Measurements from ENCODE around the gene AGER. TPM values are rescaled to one million over a fixed set of nuclear protein-coding genes. Genes with fewer than 3 reads are reported as not detected.
A peak's percentile ranks its signal among the peaks of the same experiment; 100 is the strongest.

AGER gene
- 1 to 10 TPM; 3.5 to 8.3 TPM for polyA plus RNA-seq

- Histone ChIP-seq H3K27ac (ENCODE audit: low read depth in 2 of 2, low read length in 1 of 2) (peak within 1 kb of the TSS in 1 of 2 donors; percentile 78), H3K4me3 (ENCODE audit: low read depth in 1 of 2, low read length in 2 of 2) (no peak within 1 kb of the TSS), H3K9me3 (ENCODE audit: control insufficient read depth in 2 of 2, insufficient read depth in 1 of 2, low read depth in 1 of 2, low read length in 1 of 2) (no peaks in the 10 kb centered on the region), H3K27me3 (ENCODE audit: control insufficient read depth in 1 of 2, insufficient read depth in 2 of 2, low read length in 2 of 2) (no peaks in the 10 kb centered on the region), H3K4me1 (ENCODE audit: control insufficient read depth in 2 of 2, insufficient read depth in 2 of 2, low read length in 1 of 2) (peaks cover 5 to 7% of the 10 kb centered on the region in 2 donors), H3K36me3 (ENCODE audit: control insufficient read depth in 2 of 2, insufficient read depth in 2 of 2, low read length in 1 of 2) (peaks cover 8 to 13% of the 10 kb centered on the region in 2 donors)
- WGBS, 2 donors = 72 to 77% methylated on average over 6 of the region's 6 CpGs
Measured at GRCh38 chr6:32184084-32184640, at the start of gene AGER. TSS of gene AGER (minus strand) at chr6:32184253. CDS start at chr6:32184222, 31 bp downstream.

GRCh38 chr6:32226434-32226833 lies 42.4 kb upstream of the AGER start:
- H3K4me3 ChIP-seq (ENCODE audit: low read depth in 1 of 2, low read length in 2 of 2) = no peak overlapping the region
- H3K9me3 ChIP-seq (ENCODE audit: control insufficient read depth in 2 of 2, insufficient read depth in 1 of 2, low read depth in 1 of 2, low read length in 1 of 2) = no peaks in the 10 kb centered on the region
- H3K4me1 ChIP-seq (ENCODE audit: control insufficient read depth in 2 of 2, insufficient read depth in 2 of 2, low read length in 1 of 2) = peaks cover 0 to 9% of the 10 kb centered on the region in 2 donors
- no peak overlapping the region for H3K27ac ChIP-seq (ENCODE audit: low read depth in 2 of 2, low read length in 1 of 2)
- H3K36me3 ChIP-seq (ENCODE audit: control insufficient read depth in 2 of 2, insufficient read depth in 2 of 2, low read length in 1 of 2) = no peaks in the 10 kb centered on the region
- H3K27me3 ChIP-seq (ENCODE audit: control insufficient read depth in 1 of 2, insufficient read depth in 2 of 2, low read length in 2 of 2) = no peaks in the 10 kb centered on the region
- 86 to 91% methylated on average over 7 of the region's 7 CpGs for WGBS, 2 donors

- WGBS, 2 donors = 82 to 88% methylated on average over 2 of the region's 2 CpGs
Measured at GRCh38 chr6:32224696-32225095, 40.6 kb upstream of the AGER start.

GRCh38 chr6:32223258-32224235 lies 39.5 kb upstream of the AGER start, which contains the start of gene NOTCH4:
TSS of gene NOTCH4 (minus strand) at chr6:32224067. CDS start at chr6:32223928, 139 bp downstream.
- peak within 1 kb of the TSS in 1 of 2 donors; percentile 58 for H3K27ac ChIP-seq (ENCODE audit: low read depth in 2 of 2, low read length in 1 of 2)

More at GRCh38 chr6:32224696-32225095, 40.6 kb upstream of the AGER start:
- Histone ChIP-seq H3K9me3 (ENCODE audit: control insufficient read depth in 2 of 2, insufficient read depth in 1 of 2, low read depth in 1 of 2, low read length in 1 of 2) (no peaks in the 10 kb centered on the region), H3K27me3 (ENCODE audit: control insufficient read depth in 1 of 2, insufficient read depth in 2 of 2, low read length in 2 of 2) (no peaks in the 10 kb centered on the region), H3K4me1 (ENCODE audit: control insufficient read depth in 2 of 2, insufficient read depth in 2 of 2, low read length in 1 of 2) (peaks cover 0 to 9% of the 10 kb centered on the region in 2 donors), H3K4me3 (ENCODE audit: low read depth in 1 of 2, low read length in 2 of 2) (no peak overlapping the region), H3K27ac (ENCODE audit: low read depth in 2 of 2, low read length in 1 of 2) (no peak overlapping the region), H3K36me3 (ENCODE audit: control insufficient read depth in 2 of 2, insufficient read depth in 2 of 2, low read length in 1 of 2) (no peaks in the 10 kb centered on the region)

GRCh38 chr6:32222333-32223230 lies 38.5 kb upstream of the AGER start:
- peak overlapping the region in 1 of 2 donors; percentile 58 for H3K27ac ChIP-seq (ENCODE audit: low read depth in 2 of 2, low read length in 1 of 2)
- H3K36me3 ChIP-seq (ENCODE audit: control insufficient read depth in 2 of 2, insufficient read depth in 2 of 2, low read length in 1 of 2) = no peaks in the 10 kb centered on the region
- peaks cover 0 to 9% of the 10 kb centered on the region in 2 donors for H3K4me1 ChIP-seq (ENCODE audit: control insufficient read depth in 2 of 2, insufficient read depth in 2 of 2, low read length in 1 of 2)
- no peaks in the 10 kb centered on the region for H3K27me3 ChIP-seq (ENCODE audit: control insufficient read depth in 1 of 2, insufficient read depth in 2 of 2, low read length in 2 of 2)
- no peak overlapping the region for H3K4me3 ChIP-seq (ENCODE audit: low read depth in 1 of 2, low read length in 2 of 2)
- H3K9me3 ChIP-seq (ENCODE audit: control insufficient read depth in 2 of 2, insufficient read depth in 1 of 2, low read depth in 1 of 2, low read length in 1 of 2) = no peaks in the 10 kb centered on the region
- whole genome bisulfite sequencing, 2 donors = 57 to 61% methylated on average over 8 of the region's 8 CpGs

More at GRCh38 chr6:32223258-32224235, 39.5 kb upstream of the AGER start, which contains the start of gene NOTCH4:
- Histone ChIP-seq H3K4me1 (ENCODE audit: control insufficient read depth in 2 of 2, insufficient read depth in 2 of 2, low read length in 1 of 2) (peaks cover 0 to 9% of the 10 kb centered on the region in 2 donors), H3K36me3 (ENCODE audit: control insufficient read depth in 2 of 2, insufficient read depth in 2 of 2, low read length in 1 of 2) (no peaks in the 10 kb centered on the region), H3K27me3 (ENCODE audit: control insufficient read depth in 1 of 2, insufficient read depth in 2 of 2, low read length in 2 of 2) (no peaks in the 10 kb centered on the region), H3K9me3 (ENCODE audit: control insufficient read depth in 2 of 2, insufficient read depth in 1 of 2, low read depth in 1 of 2, low read length in 1 of 2) (no peaks in the 10 kb centered on the region), H3K4me3 (ENCODE audit: low read depth in 1 of 2, low read length in 2 of 2) (peak within 1 kb of the TSS in 1 of 2 donors; percentile 30)
- 32 to 46% methylated on average over 20 of the region's 20 CpGs for WGBS, 2 donors

GRCh38 chr6:32220021-32220420 lies 36.0 kb upstream of the AGER start:
- H3K4me3 ChIP-seq (ENCODE audit: low read depth in 1 of 2, low read length in 2 of 2) = no peak overlapping the region
- H3K36me3 ChIP-seq (ENCODE audit: control insufficient read depth in 2 of 2, insufficient read depth in 2 of 2, low read length in 1 of 2) = no peaks in the 10 kb centered on the region
- 73 to 85% methylated on average over 4 of the region's 4 CpGs for WGBS, 2 donors
- H3K27me3 ChIP-seq (ENCODE audit: control insufficient read depth in 1 of 2, insufficient read depth in 2 of 2, low read length in 2 of 2) = no peaks in the 10 kb centered on the region
- H3K9me3 ChIP-seq (ENCODE audit: control insufficient read depth in 2 of 2, insufficient read depth in 1 of 2, low read depth in 1 of 2, low read length in 1 of 2) = no peaks in the 10 kb centered on the region
- H3K4me1 ChIP-seq (ENCODE audit: control insufficient read depth in 2 of 2, insufficient read depth in 2 of 2, low read length in 1 of 2) = peaks cover 0 to 9% of the 10 kb centered on the region in 2 donors
- H3K27ac ChIP-seq (ENCODE audit: low read depth in 2 of 2, low read length in 1 of 2) = no peak overlapping the region

- H3K9me3 ChIP-seq (ENCODE audit: control insufficient read depth in 2 of 2, insufficient read depth in 1 of 2, low read depth in 1 of 2, low read length in 1 of 2) = no peaks in the 10 kb centered on the region
- H3K27me3 ChIP-seq (ENCODE audit: control insufficient read depth in 1 of 2, insufficient read depth in 2 of 2, low read length in 2 of 2) = no peaks in the 10 kb centered on the region
- H3K36me3 ChIP-seq (ENCODE audit: control insufficient read depth in 2 of 2, insufficient read depth in 2 of 2, low read length in 1 of 2) = no peaks in the 10 kb centered on the region
- no peak overlapping the region for H3K4me3 ChIP-seq (ENCODE audit: low read depth in 1 of 2, low read length in 2 of 2)
- 78 to 83% methylated on average over 7 of the region's 7 CpGs for WGBS, 2 donors
- no peak overlapping the region for H3K27ac ChIP-seq (ENCODE audit: low read depth in 2 of 2, low read length in 1 of 2)
- H3K4me1 ChIP-seq (ENCODE audit: control insufficient read depth in 2 of 2, insufficient read depth in 2 of 2, low read length in 1 of 2) = peaks cover 0 to 4% of the 10 kb centered on the region in 2 donors
Measured at GRCh38 chr6:32218167-32218566, 34.1 kb upstream of the AGER start.

- no peaks in the 10 kb centered on the region for H3K27me3 ChIP-seq (ENCODE audit: control insufficient read depth in 1 of 2, insufficient read depth in 2 of 2, low read length in 2 of 2)
- H3K9me3 ChIP-seq (ENCODE audit: control insufficient read depth in 2 of 2, insufficient read depth in 1 of 2, low read depth in 1 of 2, low read length in 1 of 2) = no peaks in the 10 kb centered on the region
- no peaks in the 10 kb centered on the region for H3K4me1 ChIP-seq (ENCODE audit: control insufficient read depth in 2 of 2, insufficient read depth in 2 of 2, low read length in 1 of 2)
- WGBS, 2 donors = 91 to 93% methylated on average over 11 of the region's 11 CpGs
- H3K4me3 ChIP-seq (ENCODE audit: low read depth in 1 of 2, low read length in 2 of 2) = no peak overlapping the region
- no peaks in the 10 kb centered on the region for H3K36me3 ChIP-seq (ENCODE audit: control insufficient read depth in 2 of 2, insufficient read depth in 2 of 2, low read length in 1 of 2)
- H3K27ac ChIP-seq (ENCODE audit: low read depth in 2 of 2, low read length in 1 of 2) = no peak overlapping the region
Measured at GRCh38 chr6:32216998-32217397, 32.9 kb upstream of the AGER start.

- no peaks in the 10 kb centered on the region for H3K4me1 ChIP-seq (ENCODE audit: control insufficient read depth in 2 of 2, insufficient read depth in 2 of 2, low read length in 1 of 2)
- no peak overlapping the region for H3K4me3 ChIP-seq (ENCODE audit: low read depth in 1 of 2, low read length in 2 of 2)
- 87 to 91% methylated on average over 10 of the region's 10 CpGs for WGBS, 2 donors
- no peaks in the 10 kb centered on the region for H3K27me3 ChIP-seq (ENCODE audit: control insufficient read depth in 1 of 2, insufficient read depth in 2 of 2, low read length in 2 of 2)
- H3K27ac ChIP-seq (ENCODE audit: low read depth in 2 of 2, low read length in 1 of 2) = no peak overlapping the region
- H3K9me3 ChIP-seq (ENCODE audit: control insufficient read depth in 2 of 2, insufficient read depth in 1 of 2, low read depth in 1 of 2, low read length in 1 of 2) = no peaks in the 10 kb centered on the region
- no peaks in the 10 kb centered on the region for H3K36me3 ChIP-seq (ENCODE audit: control insufficient read depth in 2 of 2, insufficient read depth in 2 of 2, low read length in 1 of 2)
Measured at GRCh38 chr6:32216285-32216684, 32.2 kb upstream of the AGER start.
